GM12891 (cell line): ENCODE data around the gene TXNDC5.

Experiments
- PAX5 ChIP-seq: IDR thresholded peaks from 2 replicates; pipeline ENCODE4 v1.6.1; 2011; ENCODE audit warnings: low read length, moderate library complexity, mild to moderate bottlenecking; ENCODE audit not compliant: insufficient read depth, severe bottlenecking
- POLR2A ChIP-seq: IDR thresholded peaks from 2 replicates; pipeline ENCODE4 v1.6.1; 2011; ENCODE audit warnings: low read depth, low read length, control low read depth
- POLR2AphosphoS5 ChIP-seq: IDR thresholded peaks from 2 replicates; pipeline ENCODE4 v1.6.1; 2011; ENCODE audit warnings: low read depth, low read length, control low read depth
- SPI1 ChIP-seq: IDR thresholded peaks from 2 replicates; pipeline ENCODE4 v1.6.1; 2011; ENCODE audit warnings: low read depth, low read length, control low read depth
- TAF1 ChIP-seq: IDR thresholded peaks from 2 replicates; pipeline ENCODE4 v1.6.1; 2011; ENCODE audit warnings: low read depth, low read length, control low read depth

DNA sequence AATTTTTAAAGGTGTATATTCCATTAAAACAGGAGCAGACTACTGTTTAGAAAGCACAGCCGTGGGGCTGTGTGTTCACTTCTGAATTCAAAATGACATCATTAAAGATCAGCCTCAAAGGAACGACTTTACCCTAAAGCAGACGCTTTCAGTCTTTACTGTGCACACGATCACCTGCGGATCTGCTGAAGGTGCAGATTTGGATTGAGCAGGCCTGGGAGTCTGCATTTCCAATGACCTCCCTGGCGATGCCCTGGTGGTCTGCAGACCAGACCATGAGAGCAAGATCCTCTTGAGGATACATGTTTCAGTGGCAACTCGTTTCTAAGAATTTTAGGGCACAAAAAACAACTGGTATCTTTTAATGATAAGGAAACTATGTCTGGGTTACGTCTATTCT, 27.2 kb downstream of the TXNDC5 start:
- TF ChIP-seq POLR2A (no peak), SPI1 (no peak), POLR2AphosphoS5 (no peak), TAF1 (no peak), PAX5 (no peak)
